Lower leg skin (tissue), 4 donors: Measurements from ENCODE around the gene KCNMA1. TPM values are rescaled to one million over a fixed set of nuclear protein-coding genes. Genes with fewer than 3 reads are reported as not detected.

Source experiments
- DNase-seq, 2 donors: peaks; one replicate each; pipeline ENCODE4 v3.0.0-alpha.2; 2019; ENCODE audit warnings: low spot score in 2 of 2
- H3K4me3 ChIP-seq: fragments of 200-600 bp; sonication (generic); 2 replicates; pipeline ENCODE4 v1.5.1; 2017; ENCODE audit warnings: mild to moderate bottlenecking, low read depth; ENCODE audit not compliant: poor library complexity, severe bottlenecking
- POLR2A ChIP-seq, 2 donors: fragments of 450-650 bp; IDR thresholded peaks; one replicate each; pipeline ENCODE4 v1.6.1; 2016 to 2017; ENCODE audit warnings: antibody characterized with exemption in 2 of 2, mild to moderate bottlenecking in 1 of 2, moderate library complexity in 1 of 2
- whole genome bisulfite sequencing, 2 donors: methylation state at CpG; one replicate each; pipeline ENCODE4 v1.1.5; 2018; 5-methylcytosine and 5-hydroxymethylcytosine counted together
- intact Hi-C: fragments of 100-400 bp; cut with DNase I; formaldehyde crosslinking; loops from one replicate; pipeline ENCODE4 v1.15.0; 2023; ENCODE audit warnings: low total_unique reads
- total RNA-seq, 4 donors: library from RNA; depleted of rRNA; stranded (reverse); fragments of >200 nt; gene quantifications; one replicate each; pipeline ENCODE4 v1.1.0, GENCODE V29; 2016
- TF ChIP-seq, protein P1 (sequence below), 3 donors: fragments of 450-650 bp; IDR thresholded peaks; one replicate each; pipeline ENCODE4 v1.5.1; 2016; ENCODE audit warnings: antibody characterized with exemption in 3 of 3, mild to moderate bottlenecking in 3 of 3, moderate library complexity in 2 of 3

Gene KCNMA1
- total RNA-seq, 4 donors from 2014 or later, result 4.1 to 9.9 (median 6.5) TPM

DNA sequence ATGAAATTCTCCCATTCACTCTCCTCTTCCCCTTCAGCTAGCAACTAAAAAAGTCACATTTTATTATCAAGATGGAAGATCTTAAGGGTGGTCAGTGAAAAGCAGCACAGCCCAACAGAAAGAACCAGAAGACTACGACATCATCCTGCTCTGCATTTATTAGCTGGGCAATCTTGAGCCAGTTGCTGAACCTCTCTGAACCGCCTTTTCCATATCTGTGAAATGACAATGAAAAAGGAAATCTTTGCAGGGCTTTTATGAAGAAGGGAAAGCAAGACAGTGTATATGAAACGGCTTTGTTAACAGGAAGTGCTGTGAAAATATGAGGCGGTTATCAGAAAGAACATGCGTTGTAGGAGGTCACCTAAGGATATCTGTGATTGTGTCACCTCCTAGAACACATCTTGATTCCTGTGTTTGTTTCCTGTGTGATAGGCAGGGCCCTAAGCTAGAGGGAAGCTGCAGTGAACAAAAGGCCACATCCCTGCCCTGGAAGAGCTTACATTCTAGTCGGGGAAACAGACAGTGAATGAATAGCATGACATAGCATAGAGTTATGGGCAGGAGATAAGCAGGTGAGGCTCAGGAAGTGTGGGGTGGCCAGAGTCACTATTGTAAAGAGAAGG is 36.0 kb upstream of the KCNMA1 start:
- WGBS, 2 donors, result 79 to 84% methylated on average over 6 of the region's 6 CpGs
- no peak for DNase-seq
- no peak overlapping the region for H3K4me3 ChIP-seq
- TF ChIP-seq POLR2A (IDR thresholded peaks at IDR 0.05), result no peak
- TF ChIP-seq, protein P1, sequence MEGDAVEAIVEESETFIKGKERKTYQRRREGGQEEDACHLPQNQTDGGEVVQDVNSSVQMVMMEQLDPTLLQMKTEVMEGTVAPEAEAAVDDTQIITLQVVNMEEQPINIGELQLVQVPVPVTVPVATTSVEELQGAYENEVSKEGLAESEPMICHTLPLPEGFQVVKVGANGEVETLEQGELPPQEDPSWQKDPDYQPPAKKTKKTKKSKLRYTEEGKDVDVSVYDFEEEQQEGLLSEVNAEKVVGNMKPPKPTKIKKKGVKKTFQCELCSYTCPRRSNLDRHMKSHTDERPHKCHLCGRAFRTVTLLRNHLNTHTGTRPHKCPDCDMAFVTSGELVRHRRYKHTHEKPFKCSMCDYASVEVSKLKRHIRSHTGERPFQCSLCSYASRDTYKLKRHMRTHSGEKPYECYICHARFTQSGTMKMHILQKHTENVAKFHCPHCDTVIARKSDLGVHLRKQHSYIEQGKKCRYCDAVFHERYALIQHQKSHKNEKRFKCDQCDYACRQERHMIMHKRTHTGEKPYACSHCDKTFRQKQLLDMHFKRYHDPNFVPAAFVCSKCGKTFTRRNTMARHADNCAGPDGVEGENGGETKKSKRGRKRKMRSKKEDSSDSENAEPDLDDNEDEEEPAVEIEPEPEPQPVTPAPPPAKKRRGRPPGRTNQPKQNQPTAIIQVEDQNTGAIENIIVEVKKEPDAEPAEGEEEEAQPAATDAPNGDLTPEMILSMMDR (IDR thresholded peaks at IDR 0.05), result no peak
- intact Hi-C loops, result no loop called here

DNA sequence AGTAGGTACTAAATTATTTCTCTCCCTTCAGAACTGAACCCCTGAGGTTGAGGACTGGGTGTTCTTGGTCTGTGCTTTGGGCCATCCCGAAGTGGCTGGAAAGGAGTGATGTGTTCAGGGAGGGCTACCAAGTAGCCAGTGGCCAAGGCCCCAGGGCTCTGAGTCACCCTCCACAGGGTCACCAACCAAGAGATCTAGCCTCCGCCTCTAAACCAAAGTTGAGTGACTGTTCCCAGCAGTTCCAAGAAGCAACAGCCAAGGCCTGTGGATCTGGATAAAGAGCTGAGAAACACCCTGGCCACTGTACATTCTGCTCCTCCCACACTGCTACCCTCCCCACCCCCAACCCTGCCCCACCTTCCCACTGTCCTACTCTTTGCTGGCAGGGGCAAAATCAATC is 35.5 kb upstream of the KCNMA1 start:
- 90 to 100% methylated on average over 2 of the region's 2 CpGs for WGBS, 2 donors

DNA sequence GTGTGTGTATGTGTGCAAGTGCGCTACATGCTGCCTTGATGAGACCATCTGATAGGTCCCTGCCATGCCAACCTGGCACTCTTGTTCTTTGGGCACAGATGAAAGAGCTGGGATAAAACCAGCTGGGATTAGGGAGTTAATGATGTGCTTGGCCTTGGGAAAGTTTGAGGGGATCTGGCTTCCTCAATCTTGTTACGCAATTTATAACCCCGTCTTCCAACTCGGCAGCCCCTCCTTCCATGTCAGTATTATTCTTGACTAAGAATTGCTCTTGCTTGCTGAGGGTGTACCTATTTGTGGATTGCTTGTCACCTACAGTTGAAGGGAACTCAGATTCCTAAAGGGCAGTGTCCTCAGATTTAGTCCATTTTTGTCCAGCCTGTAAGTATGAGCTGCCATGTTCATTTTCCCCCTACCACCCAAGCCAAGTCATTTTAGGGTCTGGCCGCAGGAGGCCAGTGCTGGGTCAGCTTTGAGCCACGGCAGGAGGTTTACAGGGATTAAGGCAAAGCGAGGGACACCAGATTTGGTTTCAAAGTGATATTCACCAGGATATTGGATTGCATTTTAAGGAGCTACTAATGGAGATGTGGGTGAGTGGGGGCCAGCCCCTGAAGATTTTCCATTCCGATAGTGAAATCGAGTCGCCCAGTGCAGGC is 34.1 kb upstream of the KCNMA1 start:
- intact Hi-C loops, result no loop called here
- H3K4me3 ChIP-seq, result no peak overlapping the region
- DNase-seq, result no peak
- TF ChIP-seq, protein P1 (IDR thresholded peaks at IDR 0.05), result no peak
- TF ChIP-seq POLR2A (IDR thresholded peaks at IDR 0.05), result no peak
- WGBS, 2 donors, result 74 to 82% methylated on average over 10 of the region's 10 CpGs

More for the DNA sequence above, 35.5 kb upstream of the KCNMA1 start:
- intact Hi-C loops, result no loop called here
- no peak overlapping the region for H3K4me3 ChIP-seq
- no peak for TF ChIP-seq POLR2A (IDR thresholded peaks at IDR 0.05)
- TF ChIP-seq, protein P1 (IDR thresholded peaks at IDR 0.05), result no peak
- DNase-seq, result no peak

DNA sequence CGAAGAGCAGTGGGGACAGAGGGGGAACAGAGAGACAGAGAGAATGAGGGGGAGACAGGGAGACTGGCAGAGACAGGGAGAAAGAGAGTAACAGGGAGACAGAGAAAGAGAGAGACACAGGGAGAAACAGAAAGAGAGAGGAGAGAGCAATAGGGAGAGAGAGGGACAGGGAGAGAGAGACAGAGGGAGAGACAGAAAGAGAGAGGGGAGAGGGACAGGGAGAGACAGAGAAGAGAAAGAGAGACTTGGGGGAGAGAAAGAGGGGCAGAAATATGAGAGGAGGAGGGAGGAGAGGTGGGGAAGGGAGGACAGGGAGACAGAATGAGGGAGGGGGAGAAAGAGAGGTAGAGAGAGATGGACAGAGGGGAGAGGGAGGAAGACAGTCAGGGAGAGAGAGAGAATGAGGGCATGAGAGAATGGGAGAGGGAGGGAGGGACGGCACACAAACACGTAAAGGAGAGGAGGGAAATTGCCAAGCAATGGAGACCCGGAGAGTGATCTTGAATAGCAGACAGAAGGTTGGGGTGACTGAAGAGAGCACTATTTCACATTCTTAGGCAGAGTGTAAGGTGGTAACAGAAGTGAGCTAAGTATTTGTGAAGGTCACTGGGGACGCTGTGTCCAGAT is 33.3 kb upstream of the KCNMA1 start:
- no peak overlapping the region for H3K4me3 ChIP-seq
- DNase-seq, result no peak
- WGBS, 2 donors, result 50 to 58% methylated on average over 5 of the region's 5 CpGs
- intact Hi-C loops, result no loop called here
- TF ChIP-seq POLR2A (IDR thresholded peaks at IDR 0.05), result no peak
- TF ChIP-seq, protein P1 (IDR thresholded peaks at IDR 0.05), result no peak

DNA sequence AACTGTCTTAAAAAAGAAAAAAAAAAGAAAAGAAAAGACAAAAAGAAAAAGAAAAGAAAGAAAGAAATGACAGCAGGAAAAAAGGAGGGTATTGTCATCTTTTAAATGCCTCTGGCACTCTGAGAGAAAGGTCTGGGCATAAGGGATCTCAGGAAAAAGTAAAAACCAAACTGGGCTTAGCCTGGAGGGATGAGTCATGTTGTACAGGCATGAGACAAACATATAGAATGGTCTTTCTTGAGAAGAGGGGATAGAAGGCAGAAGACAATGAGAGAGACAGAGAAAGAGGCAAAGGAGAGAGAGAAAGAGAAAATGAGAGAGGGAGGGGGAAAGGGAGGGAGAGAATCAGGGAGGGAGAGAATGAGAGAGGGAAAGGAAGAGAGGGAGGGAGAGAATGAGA is 32.3 kb upstream of the KCNMA1 start:
- DNase-seq, result no peak
- no peak overlapping the region for H3K4me3 ChIP-seq
- intact Hi-C loops, result no loop called here
- TF ChIP-seq POLR2A (IDR thresholded peaks at IDR 0.05), result no peak
- TF ChIP-seq, protein P1 (IDR thresholded peaks at IDR 0.05), result no peak
